ENCODE measurements around the gene RAD51B.

DNA sequence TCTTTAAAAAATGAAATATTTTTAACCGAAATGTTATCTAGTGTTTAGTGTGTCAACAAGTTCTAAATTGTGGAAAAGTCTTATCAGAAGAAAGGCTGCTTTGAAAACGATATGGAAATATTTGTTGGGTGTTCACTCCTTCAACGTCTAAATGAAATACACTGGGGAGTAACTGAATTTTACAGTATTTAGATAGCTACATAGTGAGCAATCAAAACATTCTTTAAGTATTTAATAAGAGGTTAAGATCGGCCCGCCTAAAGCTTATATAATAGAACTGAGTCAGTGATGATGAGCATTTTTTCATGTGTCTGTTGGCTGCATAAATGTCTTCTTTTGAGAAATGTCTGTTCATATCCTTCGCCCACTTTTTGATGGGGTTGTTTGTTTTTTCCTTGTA lies 228.3 kb downstream of the RAD51B start:
- TF ChIP-seq CTCF (IDR thresholded peaks at IDR 0.05) (no peak), EP300 (IDR thresholded peaks at IDR 0.05) (no peak)

Measured in tibial nerve (tissue), 4 donors.